Effector memory CD8-positive, alpha-beta T cell (primary cell): ENCODE data around the gene UBR7.
A peak's percentile ranks its signal among the peaks of the same experiment; 100 is the strongest.

Source experiments
- ATAC-seq: fragments of 150-1000 bp; cut with Tn5 transposase; replicated peaks from 2 replicates; pipeline ENCODE4 v1.10.0; 2021; ENCODE audit warnings: mild to moderate bottlenecking, moderate library complexity
- DNase-seq, 3 experiments: peaks; one replicate each; pipeline ENCODE4 v3.0.0; 2021
- H3K27ac Mint-ChIP-seq, 2 donors: one replicate each; pipeline ENCODE4 v1.8.0; 2022; ENCODE audit warnings: mild to moderate bottlenecking in 2 of 2, mixed read lengths in 2 of 2, moderate library complexity in 2 of 2
- H3K27me3 Mint-ChIP-seq, 2 donors: one replicate each; pipeline ENCODE4 v1.8.0; 2022; ENCODE audit warnings: mixed read lengths in 2 of 2
- H3K36me3 Mint-ChIP-seq: one replicate; pipeline ENCODE4 v1.8.0; 2022; ENCODE audit warnings: mild to moderate bottlenecking, moderate library complexity, mixed read lengths; ENCODE audit not compliant: insufficient read depth
- H3K4me1 Mint-ChIP-seq, 2 donors: one replicate each; pipeline ENCODE4 v1.8.0; 2022; ENCODE audit warnings: low read depth in 2 of 2, mixed read lengths in 2 of 2
- H3K4me3 Mint-ChIP-seq, 2 donors: one replicate each; pipeline ENCODE4 v1.8.0; 2022; ENCODE audit warnings: mild to moderate bottlenecking in 2 of 2, mixed read lengths in 2 of 2, moderate library complexity in 2 of 2
- H3K9me3 Mint-ChIP-seq, 2 donors: one replicate each; pipeline ENCODE4 v1.8.0; 2022; ENCODE audit warnings: mixed read lengths in 2 of 2

The UBR7 gene

GRCh38 chr14:93175492-93175891 lies 31.6 kb upstream of the UBR7 start:
- peaks cover 6 to 13% of the 10 kb centered on the region in 2 donors for H3K27me3 Mint-ChIP-seq
- H3K36me3 Mint-ChIP-seq = peaks cover 7% of the 10 kb centered on the region
- no peaks in the 10 kb centered on the region for H3K4me1 Mint-ChIP-seq
- no peak overlapping the region for H3K4me3 Mint-ChIP-seq
- ATAC-seq = no peak
- no peak for DNase-seq
- no peaks in the 10 kb centered on the region for H3K9me3 Mint-ChIP-seq
- no peak overlapping the region for H3K27ac Mint-ChIP-seq

GRCh38 chr14:93183596-93184317 lies 23.3 kb upstream of the UBR7 start:
- H3K4me1 Mint-ChIP-seq = peaks cover 25 to 32% of the 10 kb centered on the region in 2 donors
- no peak for DNase-seq
- peaks cover 40% of the 10 kb centered on the region for H3K36me3 Mint-ChIP-seq
- no peaks in the 10 kb centered on the region for H3K27me3 Mint-ChIP-seq
- no peak for ATAC-seq
- peak overlapping the region; percentile 88 to 91 for H3K4me3 Mint-ChIP-seq
- no peaks in the 10 kb centered on the region for H3K9me3 Mint-ChIP-seq
- H3K27ac Mint-ChIP-seq = peak overlapping the region; percentile 90 to 94

GRCh38 chr14:93184391-93185348 lies 22.4 kb upstream of the UBR7 start, which contains the start of the genes LYSET and MOAP1:
Gene LYSET, plus strand, starts transcription at chr14:93185317. Its CDS starts 89 bp downstream, at chr14:93185406.
Gene MOAP1, minus strand, starts transcription at chr14:93184897. Its CDS starts 655 bp downstream, at chr14:93184242.
- H3K9me3 Mint-ChIP-seq = no peaks in the 10 kb centered on the region
- peak within 1 kb of the TSS; percentile 90 to 94 for H3K27ac Mint-ChIP-seq
- DNase-seq = peak; percentile 84 to 89 (median 87)
- H3K4me1 Mint-ChIP-seq = peaks cover 25 to 32% of the 10 kb centered on the region in 2 donors
- ATAC-seq = peak; percentile 88
- H3K27me3 Mint-ChIP-seq = no peaks in the 10 kb centered on the region
- peaks cover 39% of the 10 kb centered on the region for H3K36me3 Mint-ChIP-seq
- peak within 1 kb of the TSS; percentile 88 to 91 for H3K4me3 Mint-ChIP-seq

GRCh38 chr14:93185349-93185720 lies 21.7 kb upstream of the UBR7 start:
- Mint-ChIP-seq H3K9me3 (no peaks in the 10 kb centered on the region), H3K4me1 (peaks cover 25 to 32% of the 10 kb centered on the region in 2 donors), H3K27ac (peak overlapping the region; percentile 90 to 94), H3K36me3 (peaks cover 39% of the 10 kb centered on the region), H3K27me3 (no peaks in the 10 kb centered on the region), H3K4me3 (peak overlapping the region; percentile 88 to 91)
- peak; percentile 1 for ATAC-seq
- no peak for DNase-seq

- Mint-ChIP-seq H3K9me3 (no peaks in the 10 kb centered on the region), H3K4me1 (peaks cover 25 to 32% of the 10 kb centered on the region in 2 donors), H3K36me3 (peaks cover 38% of the 10 kb centered on the region), H3K4me3 (peak overlapping the region; percentile 88 to 91), H3K27ac (no peak overlapping the region), H3K27me3 (no peaks in the 10 kb centered on the region)
- no peak for DNase-seq
- no peak for ATAC-seq
Measured at GRCh38 chr14:93186466-93186865, 20.6 kb upstream of the UBR7 start.

- no peaks in the 10 kb centered on the region for H3K9me3 Mint-ChIP-seq
- no peak overlapping the region for H3K27ac Mint-ChIP-seq
- ATAC-seq (no peak), DNase-seq (no peak)
- H3K36me3 Mint-ChIP-seq = peaks cover 33% of the 10 kb centered on the region
- H3K27me3 Mint-ChIP-seq = no peaks in the 10 kb centered on the region
- peaks cover 23 to 32% of the 10 kb centered on the region in 2 donors for H3K4me1 Mint-ChIP-seq
- no peak overlapping the region for H3K4me3 Mint-ChIP-seq
Measured at GRCh38 chr14:93186956-93187355, 20.1 kb upstream of the UBR7 start.

GRCh38 chr14:93195316-93195999 lies 11.6 kb upstream of the UBR7 start:
- Mint-ChIP-seq H3K9me3 (no peaks in the 10 kb centered on the region), H3K27ac (no peak overlapping the region), H3K27me3 (no peaks in the 10 kb centered on the region), H3K36me3 (no peaks in the 10 kb centered on the region), H3K4me1 (no peaks in the 10 kb centered on the region), H3K4me3 (no peak overlapping the region)
- DNase-seq (no peak), ATAC-seq (no peak)

- Mint-ChIP-seq H3K27me3 (no peaks in the 10 kb centered on the region), H3K27ac (no peak overlapping the region), H3K4me1 (peaks cover 0 to 2% of the 10 kb centered on the region in 2 donors), H3K36me3 (peaks cover 3% of the 10 kb centered on the region), H3K9me3 (no peaks in the 10 kb centered on the region), H3K4me3 (no peak overlapping the region)
- DNase-seq (no peak), ATAC-seq (no peak)
Measured at GRCh38 chr14:93199031-93199430, 8.0 kb upstream of the UBR7 start.

- DNase-seq (no peak), ATAC-seq (no peak)
- H3K9me3 Mint-ChIP-seq = no peaks in the 10 kb centered on the region
- H3K4me3 Mint-ChIP-seq = no peak overlapping the region
- H3K36me3 Mint-ChIP-seq = peaks cover 3% of the 10 kb centered on the region
- H3K27ac Mint-ChIP-seq = peak overlapping the region in 1 of 2 donors; percentile 67
- no peaks in the 10 kb centered on the region for H3K27me3 Mint-ChIP-seq
- H3K4me1 Mint-ChIP-seq = peaks cover 9 to 14% of the 10 kb centered on the region in 2 donors
Measured at GRCh38 chr14:93200553-93200952, 6.5 kb upstream of the UBR7 start.

GRCh38 chr14:93201155-93201704 lies 5.8 kb upstream of the UBR7 start:
- peaks cover 15 to 20% of the 10 kb centered on the region in 2 donors for H3K4me1 Mint-ChIP-seq
- H3K27me3 Mint-ChIP-seq = no peaks in the 10 kb centered on the region
- ATAC-seq = no peak
- DNase-seq = no peak
- peak overlapping the region in 1 of 2 donors; percentile 67 for H3K27ac Mint-ChIP-seq
- peaks cover 3% of the 10 kb centered on the region for H3K36me3 Mint-ChIP-seq
- no peak overlapping the region for H3K4me3 Mint-ChIP-seq
- H3K9me3 Mint-ChIP-seq = no peaks in the 10 kb centered on the region

- H3K36me3 Mint-ChIP-seq = peaks cover 28% of the 10 kb centered on the region
- peak overlapping the region; percentile 99 to 100 for H3K4me3 Mint-ChIP-seq
- H3K27me3 Mint-ChIP-seq = no peaks in the 10 kb centered on the region
- DNase-seq (no peak), ATAC-seq (peak; percentile 6)
- H3K9me3 Mint-ChIP-seq = no peaks in the 10 kb centered on the region
- H3K4me1 Mint-ChIP-seq = peaks cover 29 to 46% of the 10 kb centered on the region in 2 donors
- H3K27ac Mint-ChIP-seq = peak overlapping the region; percentile 96 to 98
Measured at GRCh38 chr14:93207468-93208308, 632 bp downstream of the UBR7 start.

GRCh38 chr14:93212432-93212831 lies 5.4 kb downstream of the UBR7 start:
- H3K27ac Mint-ChIP-seq = no peak overlapping the region
- no peak overlapping the region for H3K4me3 Mint-ChIP-seq
- no peak for ATAC-seq

More at GRCh38 chr14:93212432-93212831, 5.4 kb downstream of the UBR7 start:
- DNase-seq = no peak
- H3K36me3 Mint-ChIP-seq = peaks cover 45% of the 10 kb centered on the region
- H3K27me3 Mint-ChIP-seq = no peaks in the 10 kb centered on the region
- no peaks in the 10 kb centered on the region for H3K9me3 Mint-ChIP-seq
- H3K4me1 Mint-ChIP-seq = peaks cover 8 to 17% of the 10 kb centered on the region in 2 donors
